ENCODE measurements around the gene PIEZO2.

DNA sequence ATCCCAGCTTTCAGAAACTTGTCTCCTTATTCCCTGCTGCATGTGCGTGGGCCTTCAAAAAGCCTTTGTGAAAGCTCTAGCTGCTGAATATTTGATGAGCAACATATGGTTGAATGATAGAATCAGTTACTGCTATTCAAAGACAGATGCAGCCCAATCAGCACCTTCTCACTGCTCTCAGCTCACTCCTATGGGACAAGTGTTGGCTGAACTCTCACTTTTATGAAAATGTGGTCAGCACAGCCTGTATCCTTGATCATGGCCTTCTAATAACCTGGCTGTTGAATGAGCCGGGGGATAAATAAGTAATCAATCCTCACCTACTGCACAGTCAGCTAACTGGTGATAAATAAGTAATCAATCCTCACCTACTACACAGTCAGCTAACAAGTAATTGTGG lies 103.2 kb downstream of the PIEZO2 start:
- TF ChIP-seq, protein P1, sequence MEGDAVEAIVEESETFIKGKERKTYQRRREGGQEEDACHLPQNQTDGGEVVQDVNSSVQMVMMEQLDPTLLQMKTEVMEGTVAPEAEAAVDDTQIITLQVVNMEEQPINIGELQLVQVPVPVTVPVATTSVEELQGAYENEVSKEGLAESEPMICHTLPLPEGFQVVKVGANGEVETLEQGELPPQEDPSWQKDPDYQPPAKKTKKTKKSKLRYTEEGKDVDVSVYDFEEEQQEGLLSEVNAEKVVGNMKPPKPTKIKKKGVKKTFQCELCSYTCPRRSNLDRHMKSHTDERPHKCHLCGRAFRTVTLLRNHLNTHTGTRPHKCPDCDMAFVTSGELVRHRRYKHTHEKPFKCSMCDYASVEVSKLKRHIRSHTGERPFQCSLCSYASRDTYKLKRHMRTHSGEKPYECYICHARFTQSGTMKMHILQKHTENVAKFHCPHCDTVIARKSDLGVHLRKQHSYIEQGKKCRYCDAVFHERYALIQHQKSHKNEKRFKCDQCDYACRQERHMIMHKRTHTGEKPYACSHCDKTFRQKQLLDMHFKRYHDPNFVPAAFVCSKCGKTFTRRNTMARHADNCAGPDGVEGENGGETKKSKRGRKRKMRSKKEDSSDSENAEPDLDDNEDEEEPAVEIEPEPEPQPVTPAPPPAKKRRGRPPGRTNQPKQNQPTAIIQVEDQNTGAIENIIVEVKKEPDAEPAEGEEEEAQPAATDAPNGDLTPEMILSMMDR (IDR thresholded peaks at IDR 0.05; ENCODE audit: insufficient read depth, low read length), result no peak
- TF ChIP-seq SPI1 (IDR thresholded peaks at IDR 0.05; ENCODE audit: borderline replicate concordance, low read depth) (no peak), REST (IDR thresholded peaks at IDR 0.05; ENCODE audit: insufficient replicate concordance, low read depth) (no peak), POLR2AphosphoS5 (IDR thresholded peaks at IDR 0.05; ENCODE audit: low read depth) (no peak)
